GM12878 (cell line): ENCODE measurements around the gene PROZ. TPM values are rescaled to one million over a fixed set of nuclear protein-coding genes. Genes with fewer than 3 reads are reported as not detected.

Source experiments
- ATAC-seq: fragments of 200-7000 bp; cut with Tn5 transposase; 3 replicates; pipeline ENCODE4 v1.9.1; 2020; ENCODE audit warnings: mild to moderate bottlenecking, moderate library complexity
- BruUV-seq: library from RNA; stranded (reverse); fragments of 400-500 nt; replicated peaks from 2 replicates; lab custom pipeline; 2021; lab: Mats Ljungman, UMichigan
- CTCF ChIA-PET: fragments of 300-600 bp; sonication (Branson Sonifier 250); formaldehyde crosslinking; extraction: SDS; loops from one replicate; lab custom pipeline; 2021; ENCODE audit warnings: inconsistent platforms; lab: Yijun Ruan, JAX
- POLR2A ChIA-PET: fragments of 350-600 bp; formaldehyde crosslinking; extraction: SDS; loops from one replicate; lab custom pipeline; 2021; ENCODE audit warnings: inconsistent platforms; lab: Charles Lee
- RAD21 ChIA-PET: fragments of 300-600 bp; sonication (Branson Sonifier 250); formaldehyde crosslinking; loops from one replicate; lab custom pipeline; 2023; ENCODE audit warnings: antibody characterized with exemption; ENCODE audit not compliant: unreplicated experiment; lab: Charles Lee
- SMC1A ChIA-PET: fragments of 300-600 bp; sonication (Branson Sonifier 250); formaldehyde crosslinking; loops from one replicate; lab custom pipeline; 2023; ENCODE audit not compliant: unreplicated experiment, uncharacterized antibody; lab: Charles Lee
- DNase-seq: peaks from one replicate; pipeline ENCODE4 v3.0.0-alpha.2; 2011; ENCODE audit warnings: low read depth, low spot score
- FAIRE-seq: peaks from 3 replicates; lab custom pipeline; 2011; peaks lifted over from hg19 to GRCh38; lab: Jason Lieb, UNC
- H2AFZ ChIP-seq: 2 replicates; pipeline ENCODE4 v1.6.0; 2011; ENCODE audit warnings: low read depth, low read length, control low read depth; ENCODE audit not compliant: control insufficient read depth
- H3K27ac ChIP-seq: 2 replicates; pipeline ENCODE4 v1.5.1; 2011; ENCODE audit warnings: control low read depth; ENCODE audit not compliant: control insufficient read depth, insufficient read depth
- H3K27me3 ChIP-seq, 2 experiments: replicated peaks in 1 of 2; 2 replicates each; pipeline versions ENCODE4 v1.6.0 to v1.6.1; 2011; ENCODE audit warnings: low read length in 1 of 2; ENCODE audit not compliant: control insufficient read depth in 2 of 2, insufficient read depth in 2 of 2
- H3K36me3 ChIP-seq, 2 experiments: 2 replicates each; pipeline ENCODE4 v1.5.1; 2011; ENCODE audit warnings: low read length in 1 of 2; ENCODE audit not compliant: control insufficient read depth in 2 of 2, insufficient read depth in 2 of 2
- H3K4me1 ChIP-seq: 2 replicates; pipeline ENCODE4 v1.6.1; 2011; ENCODE audit warnings: mild to moderate bottlenecking, low read length, moderate library complexity, mixed read lengths; ENCODE audit not compliant: control insufficient read depth, insufficient read depth
- H3K4me2 ChIP-seq: 2 replicates; pipeline ENCODE4 v1.6.0; 2011; ENCODE audit warnings: control low read depth; ENCODE audit not compliant: control insufficient read depth, insufficient read depth
- H3K4me3 ChIP-seq: fragments of 200-600 bp; sonication (generic); 2 replicates; pipeline ENCODE4 v1.5.1; 2016
- H3K79me2 ChIP-seq: 2 replicates; pipeline ENCODE4 v1.6.0; 2011; ENCODE audit warnings: low read length; ENCODE audit not compliant: control insufficient read depth, insufficient read depth
- H3K9ac ChIP-seq: 2 replicates; pipeline ENCODE4 v1.8.0; 2011; ENCODE audit warnings: low read length, control low read depth, mixed read lengths; ENCODE audit not compliant: control insufficient read depth, insufficient read depth
- H3K9me3 ChIP-seq: replicated peaks from 3 replicates; pipeline ENCODE4 v1.5.1; 2011; ENCODE audit warnings: mild to moderate bottlenecking, low read length; ENCODE audit not compliant: control insufficient read depth, insufficient read depth
- H4K20me1 ChIP-seq: 2 replicates; pipeline ENCODE4 v1.6.0; 2011; ENCODE audit not compliant: control insufficient read depth, insufficient read depth
- ASH2L ChIP-seq: fragments of 300-600, 200-600 bp; sonication (generic); IDR thresholded peaks from 2 replicates; pipeline ENCODE4 v1.6.1; 2017; ENCODE audit warnings: low read depth, mild to moderate bottlenecking, borderline replicate concordance
- BCL11A ChIP-seq: IDR thresholded peaks from 2 replicates; pipeline ENCODE4 v1.6.1; 2011; ENCODE audit warnings: low read depth, low read length
- CBX3 ChIP-seq: fragments of 200-600 bp; sonication (generic); IDR thresholded peaks from 2 replicates; pipeline ENCODE4 v1.6.1; 2016; ENCODE audit warnings: low read depth, borderline replicate concordance
- EED ChIP-seq: sonication (generic); IDR thresholded peaks from 2 replicates; pipeline ENCODE4 v1.6.1; 2016; ENCODE audit warnings: antibody characterized with exemption, low read depth
- MEF2A ChIP-seq: IDR thresholded peaks from 2 replicates; pipeline ENCODE4 v1.6.1; 2011; ENCODE audit warnings: low read depth, mild to moderate bottlenecking, low read length, moderate library complexity; ENCODE audit not compliant: insufficient read depth
- MYC ChIP-seq: IDR thresholded peaks from 2 replicates; pipeline ENCODE4 v1.6.1; 2011; ENCODE audit warnings: mild to moderate bottlenecking, low read length, moderate library complexity, inconsistent platforms; ENCODE audit not compliant: insufficient read depth, insufficient replicate concordance, insufficient read length, severe bottlenecking
- NFIC ChIP-seq: IDR thresholded peaks from 2 replicates; pipeline ENCODE4 v1.6.1; 2012; ENCODE audit warnings: low read depth, mild to moderate bottlenecking, inconsistent platforms, low read length, moderate library complexity
- RAD51 ChIP-seq: fragments of 450-650 bp; IDR thresholded peaks from 2 replicates; pipeline ENCODE4 v1.6.1; 2016; ENCODE audit warnings: moderate library complexity, mild to moderate bottlenecking, inconsistent platforms
- TARDBP ChIP-seq: IDR thresholded peaks from 2 replicates; pipeline ENCODE4 v1.6.1; 2016; ENCODE audit warnings: borderline replicate concordance
- TBL1XR1 ChIP-seq: IDR thresholded peaks from 2 replicates; pipeline ENCODE4 v1.6.1; 2012; ENCODE audit warnings: low read depth, low read length, improper control_type of control experiment
- TCF12 ChIP-seq: IDR thresholded peaks from 2 replicates; pipeline ENCODE4 v1.6.1; 2011; ENCODE audit warnings: low read depth, mild to moderate bottlenecking, low read length
- TCF7 ChIP-seq: IDR thresholded peaks from 2 replicates; pipeline ENCODE4 v1.6.1; 2014; ENCODE audit warnings: antibody characterized with exemption, borderline replicate concordance
- YY1 ChIP-seq: IDR thresholded peaks from 2 replicates; pipeline ENCODE4 v1.6.1; 2011; ENCODE audit warnings: low read depth, mild to moderate bottlenecking, low read length
- WGBS: methylation state at CpG from one replicate; pipeline ENCODE4 v1.1.6; 2016; ENCODE audit warnings: low lambda C conversion rate; ENCODE audit not compliant: insufficient replicate concordance, insufficient coverage; ENCODE audit errors: missing lambda C conversion rate; 5-methylcytosine and 5-hydroxymethylcytosine counted together
- in situ Hi-C: fragments of 300-500 bp; cut with MboI; formaldehyde crosslinking; loops from 9 replicates; pipeline ENCODE4 v1.14.3; 2018; ENCODE audit warnings: mixed read lengths
- intact Hi-C: fragments of 100-400 bp; cut with micrococcal nuclease; formaldehyde crosslinking; loops from one replicate; pipeline ENCODE4 v1.14.2; 2022; ENCODE audit not compliant: unreplicated experiment
- polyA plus RNA-seq, 11 experiments: library from polyadenylated mRNA; depleted of rRNA in 4 of 11; unstranded in 6 of 11; stranded (reverse) in 5 of 11; fragments of >200 nt; fragmentation: Nextera tagmentation in 4 of 11; fragmentation: Illumina TruSeq in 1 of 11; extraction: Ambion mirVana in 4 of 11; extraction: Trizol in 1 of 11; gene quantifications; 1 replicate in 1 of 11; 2 replicates in 10 of 11; pipeline versions ENCODE4 v1.2.1 to v1.2.3, GENCODE V29; 2011 to 2016; ENCODE audit warnings: inconsistent platforms in 2 of 11, missing spikeins in 2 of 11, low read depth in 1 of 11
- total RNA-seq, 4 experiments: library from RNA; depleted of rRNA in 3 of 4; stranded (reverse); fragments of >200 nt in 3 of 4; fragmentation: Illumina TruSeq in 1 of 4; extraction: Trizol in 1 of 4; gene quantifications; 2 replicates each; pipeline versions ENCODE4 v1.2.1 to v1.2.3, GENCODE V29; 2013 to 2021
- TF ChIP-seq, protein P1 (sequence below): IDR thresholded peaks from 2 replicates; pipeline ENCODE4 v1.6.1; 2011; ENCODE audit warnings: low read depth, mild to moderate bottlenecking, low read length, moderate library complexity, borderline replicate concordance; ENCODE audit errors: extremely low read depth

PROZ gene
- total and polyA plus RNA-seq, 10 of the 15 experiments (the other 5 are each of a cell fraction or from before 2014, with no cell fraction given) = 0.07 to 0.24 (median 0.21) TPM; not detected in 7

DNA sequence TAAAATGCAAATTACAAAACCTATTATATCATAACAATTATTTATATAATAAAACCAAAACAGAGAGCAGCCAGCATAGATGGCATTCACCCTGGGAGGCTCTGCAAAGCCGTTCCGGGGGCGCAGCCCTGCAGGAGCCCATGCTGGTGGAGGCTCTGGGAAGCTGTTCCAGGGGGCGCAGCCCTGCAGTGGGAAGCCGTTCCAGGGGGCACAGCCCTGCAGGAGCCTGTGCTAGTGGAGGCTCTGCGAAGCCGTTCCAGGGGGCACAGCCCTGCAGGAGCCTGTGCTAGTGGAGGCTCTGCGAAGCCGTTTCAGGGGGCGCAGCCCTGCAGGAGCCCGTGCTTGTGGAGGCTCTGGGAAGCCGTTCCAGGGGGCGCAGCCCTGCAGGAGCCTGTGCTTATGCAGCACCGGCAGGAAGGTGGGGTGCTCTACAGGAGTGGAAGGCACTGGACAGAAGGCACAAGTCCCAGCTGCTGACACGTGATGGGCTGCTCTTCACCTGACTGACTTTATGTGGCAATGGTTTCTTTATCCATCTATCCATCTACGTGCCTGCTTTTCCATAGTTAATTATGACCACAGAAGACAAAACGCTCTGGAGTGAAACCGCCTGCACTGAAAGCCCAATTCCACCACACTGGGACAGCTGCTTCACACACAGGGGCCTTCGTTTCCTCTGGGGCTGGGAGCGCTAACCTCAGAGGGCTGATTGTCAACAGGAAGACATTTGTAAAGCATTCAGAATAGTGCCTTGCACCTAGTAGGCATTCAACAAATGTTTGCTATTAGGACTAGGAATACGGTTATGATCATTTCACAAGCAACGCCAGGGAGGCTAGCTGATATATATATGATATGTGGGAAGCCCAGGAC, 26.4 kb downstream of the PROZ start:
- no peak for TF ChIP-seq YY1
- Histone ChIP-seq H3K27ac (no peak overlapping the region), H4K20me1 (no peaks in the 10 kb centered on the region), H3K9ac (no peak overlapping the region), H3K9me3 (peaks cover 13% of the 10 kb centered on the region; the same call in 2 of the 3 replicates), H2AFZ (no peak overlapping the region), H3K4me1 (peaks cover 13% of the 10 kb centered on the region), H3K27me3 (no peaks in the 10 kb centered on the region), H3K36me3 (peaks cover 10 to 27% of the 10 kb centered on the region in 2 experiments), H3K4me2 (no peak overlapping the region), H3K4me3 (no peak overlapping the region), H3K79me2 (no peaks in the 10 kb centered on the region; the same call in 1 of the 2 replicates)
- no TSS peak for BruUV-seq
- CTCF ChIA-PET = no interaction called here
- RAD21 ChIA-PET = no interaction called here
- 96% methylated on average over 22 of the region's 22 CpGs for WGBS
- DNase-seq (no peak), ATAC-seq (no peak), FAIRE-seq (no peak)
- SMC1A ChIA-PET = no interaction called here
- POLR2A ChIA-PET = interaction anchor here (0.7 kb wide), 1 partner anchor 19 kb away, joined by 3 read pairs; no protein-coding TSS in a partner anchor
- in situ Hi-C loops (no loop called here), intact Hi-C loops (no loop called here)

GRCh38 chr13:113186061-113186900, 27.8 kb downstream of the PROZ start:
- Histone ChIP-seq H3K4me1 (peaks cover 13% of the 10 kb centered on the region), H3K79me2 (no peaks in the 10 kb centered on the region; the same call in 1 of the 2 replicates), H3K27ac (peak overlapping the region; percentile 71), H3K4me2 (peak overlapping the region; percentile 65), H3K4me3 (no peak overlapping the region), H3K36me3 (peaks cover 7 to 32% of the 10 kb centered on the region in 2 experiments), H3K9me3 (peaks cover 13% of the 10 kb centered on the region; the same call in 2 of the 3 replicates), H3K9ac (no peak overlapping the region), H2AFZ (no peak overlapping the region), H3K27me3 (no peaks in the 10 kb centered on the region), H4K20me1 (no peaks in the 10 kb centered on the region)
- POLR2A ChIA-PET = no interaction called here
- RAD21 ChIA-PET = no interaction called here
- in situ Hi-C loops = no loop called here
- CTCF ChIA-PET = interaction anchor here (1.0 kb wide), 1 partner anchor 27 kb away, joined by 3 read pairs; no protein-coding TSS in a partner anchor
- intact Hi-C loops = no loop called here
- SMC1A ChIA-PET = interaction anchor here (1.2 kb wide), 1 partner anchor 15 kb away, joined by 3 read pairs; no protein-coding TSS in a partner anchor
- no TSS peak for BruUV-seq
- DNase-seq = peak; percentile 77
- peak; percentile 97 for FAIRE-seq
- peak; percentile 98 for ATAC-seq
- WGBS = 76% methylated on average over 13 of the region's 13 CpGs
- TF ChIP-seq BCL11A (peak; percentile 27; the same call in 1 of the 2 replicates), TCF12 (peak; percentile 19; the same call in 1 of the 2 replicates), CBX3 (no peak), MEF2A (no peak), TBL1XR1 (peak; percentile 64; the same call in 1 of the 2 replicates), TCF7 (0 out of 2 replicates have a peak, but pooled peaks have one; percentile 51), NFIC (peak; percentile 43; the same call in 1 of the 2 replicates), MYC (no peak), TARDBP (no peak), ASH2L (no peak), RAD51 (peak; percentile 78), EED (no peak)
- TF ChIP-seq, protein P1, sequence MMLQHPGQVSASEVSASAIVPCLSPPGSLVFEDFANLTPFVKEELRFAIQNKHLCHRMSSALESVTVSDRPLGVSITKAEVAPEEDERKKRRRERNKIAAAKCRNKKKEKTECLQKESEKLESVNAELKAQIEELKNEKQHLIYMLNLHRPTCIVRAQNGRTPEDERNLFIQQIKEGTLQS = no peak
